Measurements from ENCODE around the gene FBXO30. TPM values are rescaled to one million over a fixed set of nuclear protein-coding genes. Genes with fewer than 3 reads are reported as not detected.
A peak's percentile ranks its signal among the peaks of the same experiment; 100 is the strongest.

FBXO30 gene
- total and polyA plus RNA-seq, 4 experiments from 2014 or later: 1.4 to 8.0 (median 4.7) TPM

- Mint-ChIP-seq H3K4me1 (no peaks in the 10 kb centered on the region), H3K9me3 (peaks cover 0 to 2% (median 0%) of the 10 kb centered on the region in 8 donors), H3K36me3 (peaks cover 0 to 10% of the 10 kb centered on the region in 2 donors), H3K4me3 (no peak overlapping the region), H3K27ac (no peak overlapping the region), H3K27me3 (no peaks in the 10 kb centered on the region)
- Histone ChIP-seq H3K4me3 (ENCODE audit: low read length in 2 of 2) (no peak overlapping the region), H3K27ac (ENCODE audit: low read depth, low read length) (no peak overlapping the region), H3K4me1 (ENCODE audit: insufficient read depth, low read length) (no peaks in the 10 kb centered on the region), H3K9me3 (ENCODE audit: control insufficient read depth in 1 of 2, low read length in 2 of 2) (no peaks in the 10 kb centered on the region), H3K36me3 (ENCODE audit: insufficient read depth, low read length) (no peaks in the 10 kb centered on the region), H3K27me3 (ENCODE audit: insufficient read depth, low read length) (no peaks in the 10 kb centered on the region)
- DNase-seq: no peak
- intact Hi-C loops (cut with micrococcal nuclease): no loop called here
- ChIA-PET CTCF (ENCODE audit: partially characterized antibody) (no interaction called here), POLR2A (ENCODE audit: partially characterized antibody) (no interaction called here)
Measured at GRCh38 chr6:145844933-145845540, 30.4 kb upstream of the FBXO30 start.

- no peak overlapping the region for H3K4me3 Mint-ChIP-seq
- ChIA-PET POLR2A (ENCODE audit: partially characterized antibody) (interaction anchor here (1.0 kb wide), 1 partner anchor 28 kb away, joined by 3 read pairs; the partner anchor contains the start of gene FBXO30), CTCF (ENCODE audit: partially characterized antibody) (no interaction called here)
- Histone ChIP-seq H3K27ac (ENCODE audit: low read depth, low read length) (no peak overlapping the region), H3K9me3 (ENCODE audit: control insufficient read depth in 1 of 2, low read length in 2 of 2) (no peaks in the 10 kb centered on the region), H3K27me3 (ENCODE audit: insufficient read depth, low read length) (no peaks in the 10 kb centered on the region), H3K4me1 (ENCODE audit: insufficient read depth, low read length) (no peaks in the 10 kb centered on the region), H3K4me3 (ENCODE audit: low read length in 2 of 2) (no peak overlapping the region), H3K36me3 (ENCODE audit: insufficient read depth, low read length) (no peaks in the 10 kb centered on the region)
- H3K27me3 Mint-ChIP-seq: no peaks in the 10 kb centered on the region
- no peaks in the 10 kb centered on the region for H3K4me1 Mint-ChIP-seq
- H3K9me3 Mint-ChIP-seq: peaks cover 0 to 2% (median 0%) of the 10 kb centered on the region in 8 donors
- H3K27ac Mint-ChIP-seq: no peak overlapping the region
- intact Hi-C loops (cut with micrococcal nuclease): no loop called here
- no peak for DNase-seq
- peaks cover 0 to 9% of the 10 kb centered on the region in 2 donors for H3K36me3 Mint-ChIP-seq
Measured at GRCh38 chr6:145842693-145843546, 28.3 kb upstream of the FBXO30 start.

- no peaks in the 10 kb centered on the region for H3K9me3 ChIP-seq (ENCODE audit: control insufficient read depth in 1 of 2, low read length in 2 of 2)
- no peak overlapping the region for H3K4me3 ChIP-seq (ENCODE audit: low read length in 2 of 2)
- Mint-ChIP-seq H3K27me3 (no peaks in the 10 kb centered on the region), H3K4me3 (no peak overlapping the region), H3K36me3 (peaks cover 0 to 14% of the 10 kb centered on the region in 2 donors), H3K27ac (no peak overlapping the region), H3K9me3 (peaks cover 0 to 2% (median 0%) of the 10 kb centered on the region in 8 donors), H3K4me1 (no peaks in the 10 kb centered on the region)
- no peaks in the 10 kb centered on the region for H3K36me3 ChIP-seq (ENCODE audit: insufficient read depth, low read length)
- H3K4me1 ChIP-seq (ENCODE audit: insufficient read depth, low read length): no peaks in the 10 kb centered on the region
- ChIA-PET POLR2A (ENCODE audit: partially characterized antibody) (no interaction called here), CTCF (ENCODE audit: partially characterized antibody) (no interaction called here)
- DNase-seq: no peak
- intact Hi-C loops (cut with micrococcal nuclease): no loop called here
- no peak overlapping the region for H3K27ac ChIP-seq (ENCODE audit: low read depth, low read length)
- H3K27me3 ChIP-seq (ENCODE audit: insufficient read depth, low read length): no peaks in the 10 kb centered on the region
Measured at GRCh38 chr6:145841668-145842067, 27.1 kb upstream of the FBXO30 start.

GRCh38 chr6:145839653-145840052 lies 25.1 kb upstream of the FBXO30 start:
- H3K27ac ChIP-seq (ENCODE audit: low read depth, low read length): no peak overlapping the region
- no peak overlapping the region for H3K4me3 ChIP-seq (ENCODE audit: low read length in 2 of 2)
- H3K4me1 Mint-ChIP-seq: no peaks in the 10 kb centered on the region
- no peaks in the 10 kb centered on the region for H3K36me3 ChIP-seq (ENCODE audit: insufficient read depth, low read length)
- no peaks in the 10 kb centered on the region for H3K9me3 ChIP-seq (ENCODE audit: control insufficient read depth in 1 of 2, low read length in 2 of 2)
- H3K4me1 ChIP-seq (ENCODE audit: insufficient read depth, low read length): no peaks in the 10 kb centered on the region
- intact Hi-C loops (cut with micrococcal nuclease): no loop called here
- ChIA-PET POLR2A (ENCODE audit: partially characterized antibody) (no interaction called here), CTCF (ENCODE audit: partially characterized antibody) (no interaction called here)
- no peak for DNase-seq
- no peaks in the 10 kb centered on the region for H3K27me3 Mint-ChIP-seq
- no peak overlapping the region for H3K27ac Mint-ChIP-seq
- H3K27me3 ChIP-seq (ENCODE audit: insufficient read depth, low read length): no peaks in the 10 kb centered on the region
- no peak overlapping the region for H3K4me3 Mint-ChIP-seq
- peaks cover 0 to 2% (median 0%) of the 10 kb centered on the region in 8 donors for H3K9me3 Mint-ChIP-seq
- H3K36me3 Mint-ChIP-seq: peaks cover 0 to 18% of the 10 kb centered on the region in 2 donors

GRCh38 chr6:145838305-145838704 lies 23.7 kb upstream of the FBXO30 start:
- CTCF ChIA-PET (ENCODE audit: partially characterized antibody): no interaction called here
- Histone ChIP-seq H3K4me1 (ENCODE audit: insufficient read depth, low read length) (no peaks in the 10 kb centered on the region), H3K4me3 (ENCODE audit: low read length in 2 of 2) (no peak overlapping the region), H3K27ac (ENCODE audit: low read depth, low read length) (no peak overlapping the region), H3K9me3 (ENCODE audit: control insufficient read depth in 1 of 2, low read length in 2 of 2) (no peaks in the 10 kb centered on the region), H3K27me3 (ENCODE audit: insufficient read depth, low read length) (no peaks in the 10 kb centered on the region), H3K36me3 (ENCODE audit: insufficient read depth, low read length) (no peaks in the 10 kb centered on the region)
- intact Hi-C loops (cut with micrococcal nuclease): no loop called here
- Mint-ChIP-seq H3K27ac (peak overlapping the region in 1 of 7 donors; percentile 35), H3K4me3 (no peak overlapping the region), H3K27me3 (no peaks in the 10 kb centered on the region), H3K9me3 (no peaks in the 10 kb centered on the region), H3K4me1 (no peaks in the 10 kb centered on the region), H3K36me3 (peaks cover 0 to 14% of the 10 kb centered on the region in 2 donors)
- POLR2A ChIA-PET (ENCODE audit: partially characterized antibody): no interaction called here
- no peak for DNase-seq

- Histone ChIP-seq H3K27me3 (ENCODE audit: insufficient read depth, low read length) (no peaks in the 10 kb centered on the region), H3K36me3 (ENCODE audit: insufficient read depth, low read length) (no peaks in the 10 kb centered on the region), H3K4me3 (ENCODE audit: low read length in 2 of 2) (no peak overlapping the region), H3K27ac (ENCODE audit: low read depth, low read length) (no peak overlapping the region), H3K9me3 (ENCODE audit: control insufficient read depth in 1 of 2, low read length in 2 of 2) (no peaks in the 10 kb centered on the region), H3K4me1 (ENCODE audit: insufficient read depth, low read length) (no peaks in the 10 kb centered on the region)
- H3K9me3 Mint-ChIP-seq: no peaks in the 10 kb centered on the region
- peaks cover 0 to 16% of the 10 kb centered on the region in 2 donors for H3K36me3 Mint-ChIP-seq
- no peaks in the 10 kb centered on the region for H3K4me1 Mint-ChIP-seq
- intact Hi-C loops (cut with micrococcal nuclease): no loop called here
- CTCF ChIA-PET (ENCODE audit: partially characterized antibody): no interaction called here
- no peaks in the 10 kb centered on the region for H3K27me3 Mint-ChIP-seq
- POLR2A ChIA-PET (ENCODE audit: partially characterized antibody): no interaction called here
- no peak overlapping the region for H3K27ac Mint-ChIP-seq
- no peak overlapping the region for H3K4me3 Mint-ChIP-seq
- DNase-seq: no peak
Measured at GRCh38 chr6:145836772-145837171, 22.2 kb upstream of the FBXO30 start.

GRCh38 chr6:145836170-145836569 lies 21.6 kb upstream of the FBXO30 start:
- DNase-seq: no peak
- ChIA-PET CTCF (ENCODE audit: partially characterized antibody) (no interaction called here), POLR2A (ENCODE audit: partially characterized antibody) (no interaction called here)
- H3K27ac ChIP-seq (ENCODE audit: low read depth, low read length): no peak overlapping the region
- no peaks in the 10 kb centered on the region for H3K4me1 Mint-ChIP-seq
- H3K4me3 Mint-ChIP-seq: no peak overlapping the region
- H3K9me3 Mint-ChIP-seq: no peaks in the 10 kb centered on the region
- H3K4me1 ChIP-seq (ENCODE audit: insufficient read depth, low read length): no peaks in the 10 kb centered on the region
- no peaks in the 10 kb centered on the region for H3K27me3 ChIP-seq (ENCODE audit: insufficient read depth, low read length)
- H3K36me3 ChIP-seq (ENCODE audit: insufficient read depth, low read length): no peaks in the 10 kb centered on the region
- no peaks in the 10 kb centered on the region for H3K27me3 Mint-ChIP-seq
- H3K9me3 ChIP-seq (ENCODE audit: control insufficient read depth in 1 of 2, low read length in 2 of 2): no peaks in the 10 kb centered on the region
- no peak overlapping the region for H3K27ac Mint-ChIP-seq
- no peak overlapping the region for H3K4me3 ChIP-seq (ENCODE audit: low read length in 2 of 2)
- peaks cover 0 to 18% of the 10 kb centered on the region in 2 donors for H3K36me3 Mint-ChIP-seq
- intact Hi-C loops (cut with micrococcal nuclease): no loop called here

Data from CD4-positive, alpha-beta memory T cell (primary cell).